GM12878 (cell line): ENCODE measurements around the gene SUCO. TPM values are rescaled to one million over a fixed set of nuclear protein-coding genes. Genes with fewer than 3 reads are reported as not detected.

Experiments used
- ATAC-seq: fragments of 200-7000 bp; cut with Tn5 transposase; 3 replicates; pipeline ENCODE4 v1.9.1; 2020; ENCODE audit warnings: mild to moderate bottlenecking, moderate library complexity
- BruUV-seq: library from RNA; stranded (reverse); fragments of 400-500 nt; replicated peaks from 2 replicates; lab custom pipeline; 2021; lab: Mats Ljungman, UMichigan
- CTCF ChIA-PET: fragments of 300-600 bp; sonication (Branson Sonifier 250); formaldehyde crosslinking; extraction: SDS; loops from one replicate; lab custom pipeline; 2021; ENCODE audit warnings: inconsistent platforms; lab: Yijun Ruan, JAX
- POLR2A ChIA-PET: fragments of 350-600 bp; formaldehyde crosslinking; extraction: SDS; loops from one replicate; lab custom pipeline; 2021; ENCODE audit warnings: inconsistent platforms; lab: Charles Lee
- RAD21 ChIA-PET: fragments of 300-600 bp; sonication (Branson Sonifier 250); formaldehyde crosslinking; loops from one replicate; lab custom pipeline; 2023; ENCODE audit warnings: antibody characterized with exemption; ENCODE audit not compliant: unreplicated experiment; lab: Charles Lee
- SMC1A ChIA-PET: fragments of 300-600 bp; sonication (Branson Sonifier 250); formaldehyde crosslinking; loops from one replicate; lab custom pipeline; 2023; ENCODE audit not compliant: unreplicated experiment, uncharacterized antibody; lab: Charles Lee
- DNase-seq: peaks from one replicate; pipeline ENCODE4 v3.0.0-alpha.2; 2011; ENCODE audit warnings: low read depth, low spot score
- FAIRE-seq: peaks from 3 replicates; lab custom pipeline; 2011; peaks lifted over from hg19 to GRCh38; lab: Jason Lieb, UNC
- H2AFZ ChIP-seq: 2 replicates; pipeline ENCODE4 v1.6.0; 2011; ENCODE audit warnings: low read depth, low read length, control low read depth; ENCODE audit not compliant: control insufficient read depth
- H3K27ac ChIP-seq: 2 replicates; pipeline ENCODE4 v1.5.1; 2011; ENCODE audit warnings: control low read depth; ENCODE audit not compliant: control insufficient read depth, insufficient read depth
- H3K27me3 ChIP-seq, 2 experiments: replicated peaks in 1 of 2; 2 replicates each; pipeline versions ENCODE4 v1.6.0 to v1.6.1; 2011; ENCODE audit warnings: low read length in 1 of 2; ENCODE audit not compliant: control insufficient read depth in 2 of 2, insufficient read depth in 2 of 2
- H3K36me3 ChIP-seq, 2 experiments: 2 replicates each; pipeline ENCODE4 v1.5.1; 2011; ENCODE audit warnings: low read length in 1 of 2; ENCODE audit not compliant: control insufficient read depth in 2 of 2, insufficient read depth in 2 of 2
- H3K4me1 ChIP-seq: 2 replicates; pipeline ENCODE4 v1.6.1; 2011; ENCODE audit warnings: mild to moderate bottlenecking, low read length, moderate library complexity, mixed read lengths; ENCODE audit not compliant: control insufficient read depth, insufficient read depth
- H3K4me2 ChIP-seq: 2 replicates; pipeline ENCODE4 v1.6.0; 2011; ENCODE audit warnings: control low read depth; ENCODE audit not compliant: control insufficient read depth, insufficient read depth
- H3K4me3 ChIP-seq: fragments of 200-600 bp; sonication (generic); 2 replicates; pipeline ENCODE4 v1.5.1; 2016
- H3K79me2 ChIP-seq: 2 replicates; pipeline ENCODE4 v1.6.0; 2011; ENCODE audit warnings: low read length; ENCODE audit not compliant: control insufficient read depth, insufficient read depth
- H3K9ac ChIP-seq: 2 replicates; pipeline ENCODE4 v1.8.0; 2011; ENCODE audit warnings: low read length, control low read depth, mixed read lengths; ENCODE audit not compliant: control insufficient read depth, insufficient read depth
- H3K9me3 ChIP-seq: replicated peaks from 3 replicates; pipeline ENCODE4 v1.5.1; 2011; ENCODE audit warnings: mild to moderate bottlenecking, low read length; ENCODE audit not compliant: control insufficient read depth, insufficient read depth
- H4K20me1 ChIP-seq: 2 replicates; pipeline ENCODE4 v1.6.0; 2011; ENCODE audit not compliant: control insufficient read depth, insufficient read depth
- BMI1 ChIP-seq: fragments of 450-650 bp; IDR thresholded peaks from 2 replicates; pipeline ENCODE4 v1.6.1; 2016; ENCODE audit warnings: mild to moderate bottlenecking, moderate library complexity, borderline replicate concordance
- CREB1 ChIP-seq: IDR thresholded peaks from 2 replicates; pipeline ENCODE4 v1.6.1; 2012; ENCODE audit warnings: low read depth, mild to moderate bottlenecking, inconsistent platforms
- HCFC1 ChIP-seq: fragments of 150-350 bp; IDR thresholded peaks from 2 replicates; pipeline ENCODE4 v1.6.1; 2014; ENCODE audit warnings: low read length
- HDGF ChIP-seq: fragments of 450-650 bp; IDR thresholded peaks from 2 replicates; pipeline ENCODE4 v1.6.1; 2016; ENCODE audit warnings: antibody characterized with exemption
- MTA2 ChIP-seq: fragments of 450-650 bp; IDR thresholded peaks from 2 replicates; pipeline ENCODE4 v1.6.1; 2016; ENCODE audit warnings: low read depth, mild to moderate bottlenecking, moderate library complexity
- NBN ChIP-seq: fragments of 450-650 bp; IDR thresholded peaks from 2 replicates; pipeline ENCODE4 v1.6.1; 2016
- RAD21 ChIP-seq: IDR thresholded peaks from 2 replicates; pipeline ENCODE4 v1.6.1; 2011; ENCODE audit warnings: mild to moderate bottlenecking, low read depth, low read length, moderate library complexity; ENCODE audit not compliant: insufficient read depth
- RUNX3 ChIP-seq: IDR thresholded peaks from 2 replicates; pipeline ENCODE4 v1.6.1; 2012; ENCODE audit warnings: low read length, inconsistent platforms
- TCF7 ChIP-seq: IDR thresholded peaks from 2 replicates; pipeline ENCODE4 v1.6.1; 2014; ENCODE audit warnings: antibody characterized with exemption, borderline replicate concordance
- ZNF24 ChIP-seq: fragments of 450-650 bp; IDR thresholded peaks from 2 replicates; pipeline ENCODE4 v1.6.1; 2017; ENCODE audit warnings: antibody characterized with exemption, mild to moderate bottlenecking
- in situ Hi-C: fragments of 300-500 bp; cut with MboI; formaldehyde crosslinking; loops from 9 replicates; pipeline ENCODE4 v1.14.3; 2018; ENCODE audit warnings: mixed read lengths
- intact Hi-C: fragments of 100-400 bp; cut with micrococcal nuclease; formaldehyde crosslinking; loops from one replicate; pipeline ENCODE4 v1.14.2; 2022; ENCODE audit not compliant: unreplicated experiment
- polyA plus RNA-seq, 11 experiments: library from polyadenylated mRNA; depleted of rRNA in 4 of 11; unstranded in 6 of 11; stranded (reverse) in 5 of 11; fragments of >200 nt; fragmentation: Nextera tagmentation in 4 of 11; fragmentation: Illumina TruSeq in 1 of 11; extraction: Ambion mirVana in 4 of 11; extraction: Trizol in 1 of 11; gene quantifications; 1 replicate in 1 of 11; 2 replicates in 10 of 11; pipeline versions ENCODE4 v1.2.1 to v1.2.3, GENCODE V29; 2011 to 2016; ENCODE audit warnings: inconsistent platforms in 2 of 11, missing spikeins in 2 of 11, low read depth in 1 of 11
- total RNA-seq, 4 experiments: library from RNA; depleted of rRNA in 3 of 4; stranded (reverse); fragments of >200 nt in 3 of 4; fragmentation: Illumina TruSeq in 1 of 4; extraction: Trizol in 1 of 4; gene quantifications; 2 replicates each; pipeline versions ENCODE4 v1.2.1 to v1.2.3, GENCODE V29; 2013 to 2021
- TF ChIP-seq, protein P1 (sequence below): IDR thresholded peaks from 2 replicates; pipeline ENCODE4 v1.6.1; 2012; ENCODE audit warnings: low read depth, low read length, improper control_type of control experiment

The SUCO gene
- total and polyA plus RNA-seq, 10 of the 15 experiments (the other 5 are each of a cell fraction or from before 2014, with no cell fraction given), result 1.7 to 15.3 (median 8.4) TPM

DNA sequence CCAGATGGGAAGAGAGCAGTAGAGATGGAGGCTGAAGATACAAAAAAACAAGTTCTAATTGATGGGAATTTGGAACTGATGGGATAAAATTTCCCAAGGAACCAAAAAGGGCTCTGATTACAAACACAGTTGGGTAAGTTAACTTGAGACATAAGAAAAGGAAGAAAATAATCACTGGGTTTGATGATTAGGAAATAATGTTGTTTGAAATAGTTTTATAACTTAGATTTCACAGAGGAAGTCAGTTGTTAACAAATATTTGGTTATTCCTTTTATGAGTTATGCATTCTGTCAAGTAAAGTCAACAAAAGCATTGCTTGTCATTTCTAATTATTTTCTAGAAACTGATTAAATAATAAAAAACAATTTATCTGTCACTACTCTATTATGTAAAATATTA lies 20.4 kb upstream of the SUCO start:
- SMC1A ChIA-PET, result interaction anchor here (0.8 kb wide), 1 partner anchor 9 kb away, joined by 3 read pairs; no protein-coding TSS in a partner anchor
- Histone ChIP-seq H3K27ac (no peak overlapping the region), H3K79me2 (no peaks in the 10 kb centered on the region), H3K27me3 (no peaks in the 10 kb centered on the region), H2AFZ (no peak overlapping the region), H3K4me3 (no peak overlapping the region), H3K36me3 (no peaks in the 10 kb centered on the region), H3K4me2 (no peak overlapping the region), H3K9me3 (no peaks in the 10 kb centered on the region; the same call in 2 of the 3 replicates), H3K9ac (no peak overlapping the region), H4K20me1 (no peaks in the 10 kb centered on the region), H3K4me1 (no peaks in the 10 kb centered on the region)
- FAIRE-seq, result no peak
- no peak for ATAC-seq
- no peak for DNase-seq
- CTCF ChIA-PET, result no interaction called here
- in situ Hi-C loops, result no loop called here
- TF ChIP-seq RAD21, result no peak
- no peak for TF ChIP-seq TCF7
- no peak for TF ChIP-seq RUNX3
- TF ChIP-seq NBN, result no peak
- no peak for TF ChIP-seq CREB1
- no peak for TF ChIP-seq BMI1
- no peak for TF ChIP-seq MTA2
- no peak for TF ChIP-seq HCFC1
- no peak for TF ChIP-seq ZNF24
- TF ChIP-seq, protein P1, sequence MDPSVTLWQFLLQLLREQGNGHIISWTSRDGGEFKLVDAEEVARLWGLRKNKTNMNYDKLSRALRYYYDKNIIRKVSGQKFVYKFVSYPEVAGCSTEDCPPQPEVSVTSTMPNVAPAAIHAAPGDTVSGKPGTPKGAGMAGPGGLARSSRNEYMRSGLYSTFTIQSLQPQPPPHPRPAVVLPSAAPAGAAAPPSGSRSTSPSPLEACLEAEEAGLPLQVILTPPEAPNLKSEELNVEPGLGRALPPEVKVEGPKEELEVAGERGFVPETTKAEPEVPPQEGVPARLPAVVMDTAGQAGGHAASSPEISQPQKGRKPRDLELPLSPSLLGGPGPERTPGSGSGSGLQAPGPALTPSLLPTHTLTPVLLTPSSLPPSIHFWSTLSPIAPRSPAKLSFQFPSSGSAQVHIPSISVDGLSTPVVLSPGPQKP, result no peak
- TF ChIP-seq HDGF, result no peak
- RAD21 ChIA-PET, result interaction anchor here (0.8 kb wide), 1 partner anchor 63 kb away, joined by 3 read pairs; no protein-coding TSS in a partner anchor
- intact Hi-C loops, result no loop called here
- BruUV-seq, result no TSS peak
- POLR2A ChIA-PET, result no interaction called here
